Measurements from ENCODE around the gene MFF. TPM values are rescaled to one million over a fixed set of nuclear protein-coding genes. Genes with fewer than 3 reads are reported as not detected.

The MFF gene
- polyA plus RNA-seq, 1 experiment: 255 TPM

DNA sequence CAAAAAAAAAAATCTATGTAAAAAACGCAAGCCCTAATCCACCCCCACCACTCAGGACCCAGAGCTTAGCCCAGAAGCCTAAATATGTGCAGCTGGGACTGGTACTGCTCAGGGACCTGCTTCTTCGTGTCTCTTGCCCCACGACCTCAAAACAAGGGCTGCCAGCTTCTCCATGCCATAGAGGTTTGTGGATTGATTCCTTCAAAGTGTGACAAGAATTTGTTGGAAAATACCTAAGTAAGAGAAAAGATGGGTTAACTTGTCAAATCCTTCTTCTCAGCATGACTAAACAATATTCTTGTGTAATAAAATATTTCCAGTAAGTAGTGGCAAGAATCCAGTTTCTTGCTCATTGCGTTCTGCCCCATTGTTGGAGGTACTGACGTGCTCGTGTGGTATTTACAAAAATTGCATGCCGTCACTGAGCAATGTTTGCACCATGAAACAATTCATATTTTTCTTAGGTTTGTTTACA, 63.5 kb downstream of the MFF start:
- TF ChIP-seq, protein P1, sequence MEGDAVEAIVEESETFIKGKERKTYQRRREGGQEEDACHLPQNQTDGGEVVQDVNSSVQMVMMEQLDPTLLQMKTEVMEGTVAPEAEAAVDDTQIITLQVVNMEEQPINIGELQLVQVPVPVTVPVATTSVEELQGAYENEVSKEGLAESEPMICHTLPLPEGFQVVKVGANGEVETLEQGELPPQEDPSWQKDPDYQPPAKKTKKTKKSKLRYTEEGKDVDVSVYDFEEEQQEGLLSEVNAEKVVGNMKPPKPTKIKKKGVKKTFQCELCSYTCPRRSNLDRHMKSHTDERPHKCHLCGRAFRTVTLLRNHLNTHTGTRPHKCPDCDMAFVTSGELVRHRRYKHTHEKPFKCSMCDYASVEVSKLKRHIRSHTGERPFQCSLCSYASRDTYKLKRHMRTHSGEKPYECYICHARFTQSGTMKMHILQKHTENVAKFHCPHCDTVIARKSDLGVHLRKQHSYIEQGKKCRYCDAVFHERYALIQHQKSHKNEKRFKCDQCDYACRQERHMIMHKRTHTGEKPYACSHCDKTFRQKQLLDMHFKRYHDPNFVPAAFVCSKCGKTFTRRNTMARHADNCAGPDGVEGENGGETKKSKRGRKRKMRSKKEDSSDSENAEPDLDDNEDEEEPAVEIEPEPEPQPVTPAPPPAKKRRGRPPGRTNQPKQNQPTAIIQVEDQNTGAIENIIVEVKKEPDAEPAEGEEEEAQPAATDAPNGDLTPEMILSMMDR (IDR thresholded peaks at IDR 0.05; ENCODE audit: low read depth, low read length): no peak
- CTCF ChIA-PET: interaction anchor here (0.8 to 2.5 kb wide), 3 partner anchors 12 to 270 kb away, joined by 3 to 11 read pairs (median 3); no protein-coding TSS in a partner anchor
- Histone ChIP-seq H3K27ac (ENCODE audit: low read depth, low read length) (peak overlapping the region; percentile 96), H3K27me3 (ENCODE audit: control insufficient read depth, insufficient read depth, low read length) (no peaks in the 10 kb centered on the region), H3K9me3 (ENCODE audit: control insufficient read depth, insufficient read depth, low read length) (peaks cover 7% of the 10 kb centered on the region), H3K4me3 (ENCODE audit: low read depth, low read length) (no peak overlapping the region)
- DNase-seq (ENCODE audit: low read depth, low spot score): peak; percentile 98
- POLR2A ChIA-PET: interaction anchor here (0.6 to 1.5 kb wide), 4 partner anchors 11 to 77 kb away, joined by 3 to 16 read pairs (median 6); no protein-coding TSS in a partner anchor

DNA sequence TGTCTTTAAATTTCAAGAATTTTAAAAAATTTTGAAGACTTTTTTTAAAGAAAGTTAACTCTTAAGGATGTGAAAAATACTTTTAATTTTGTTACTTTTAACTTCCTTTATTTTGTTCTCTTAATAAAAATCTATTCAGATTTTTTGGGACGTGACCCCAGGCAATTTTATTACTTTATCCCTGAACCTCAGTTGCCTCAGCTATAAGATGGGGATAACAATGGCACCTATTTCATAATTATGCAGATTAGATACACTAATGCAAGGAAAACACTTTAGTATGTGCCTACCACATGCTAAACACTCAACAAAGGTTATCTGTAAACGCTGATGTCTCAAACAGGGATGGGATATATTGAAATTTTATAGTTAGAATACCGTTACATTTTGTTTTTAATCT, 64.2 kb downstream of the MFF start:
- H3K9me3 ChIP-seq (ENCODE audit: control insufficient read depth, insufficient read depth, low read length): peaks cover 7% of the 10 kb centered on the region
- TF ChIP-seq, protein P1 (IDR thresholded peaks at IDR 0.05; ENCODE audit: low read depth, low read length): no peak
- H3K4me3 ChIP-seq (ENCODE audit: low read depth, low read length): no peak overlapping the region
- CTCF ChIA-PET: interaction anchor here (0.9 to 2.5 kb wide), 3 partner anchors 10 to 17 kb away, joined by 3 to 11 read pairs (median 4); partner anchors contain the start of gene TM4SF20
- no peaks in the 10 kb centered on the region for H3K27me3 ChIP-seq (ENCODE audit: control insufficient read depth, insufficient read depth, low read length)
- no peak for DNase-seq (ENCODE audit: low read depth, low spot score)
- H3K27ac ChIP-seq (ENCODE audit: low read depth, low read length): no peak overlapping the region
- POLR2A ChIA-PET: interaction anchor here (1.5 kb wide), 1 partner anchor 11 kb away, joined by 16 read pairs; no protein-coding TSS in a partner anchor

DNA sequence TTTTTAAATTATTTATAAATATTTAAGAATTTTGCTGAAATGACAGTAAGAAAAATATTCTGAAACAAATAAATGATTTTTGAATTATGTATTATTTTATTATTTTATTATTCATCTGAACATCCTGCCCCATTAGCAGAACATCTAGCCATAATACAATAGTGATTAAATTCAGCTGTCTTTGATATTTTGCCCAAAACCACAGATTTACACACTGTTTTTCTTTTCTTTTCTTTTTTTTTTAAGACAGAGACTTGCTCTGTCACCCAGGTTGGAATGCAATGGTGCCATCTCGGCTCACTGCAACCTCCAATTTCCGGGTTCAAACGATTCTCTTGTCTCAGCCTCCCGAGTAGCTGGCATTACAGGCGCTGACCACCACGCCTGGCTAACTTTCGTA, 64.6 kb downstream of the MFF start:
- Histone ChIP-seq H3K9me3 (ENCODE audit: control insufficient read depth, insufficient read depth, low read length) (peaks cover 7% of the 10 kb centered on the region), H3K4me3 (ENCODE audit: low read depth, low read length) (no peak overlapping the region), H3K27me3 (ENCODE audit: control insufficient read depth, insufficient read depth, low read length) (no peaks in the 10 kb centered on the region), H3K27ac (ENCODE audit: low read depth, low read length) (no peak overlapping the region)
- TF ChIP-seq, protein P1 (IDR thresholded peaks at IDR 0.05; ENCODE audit: low read depth, low read length): no peak
- ChIA-PET CTCF (interaction anchor here (0.9 to 2.5 kb wide), 4 partner anchors 10 to 152 kb away, joined by 3 to 11 read pairs (median 4); partner anchors contain the start of gene TM4SF20), POLR2A (interaction anchor here (0.6 kb wide), 1 partner anchor 13 kb away, joined by 3 read pairs; no protein-coding TSS in a partner anchor)
- DNase-seq (ENCODE audit: low read depth, low spot score): no peak

DNA sequence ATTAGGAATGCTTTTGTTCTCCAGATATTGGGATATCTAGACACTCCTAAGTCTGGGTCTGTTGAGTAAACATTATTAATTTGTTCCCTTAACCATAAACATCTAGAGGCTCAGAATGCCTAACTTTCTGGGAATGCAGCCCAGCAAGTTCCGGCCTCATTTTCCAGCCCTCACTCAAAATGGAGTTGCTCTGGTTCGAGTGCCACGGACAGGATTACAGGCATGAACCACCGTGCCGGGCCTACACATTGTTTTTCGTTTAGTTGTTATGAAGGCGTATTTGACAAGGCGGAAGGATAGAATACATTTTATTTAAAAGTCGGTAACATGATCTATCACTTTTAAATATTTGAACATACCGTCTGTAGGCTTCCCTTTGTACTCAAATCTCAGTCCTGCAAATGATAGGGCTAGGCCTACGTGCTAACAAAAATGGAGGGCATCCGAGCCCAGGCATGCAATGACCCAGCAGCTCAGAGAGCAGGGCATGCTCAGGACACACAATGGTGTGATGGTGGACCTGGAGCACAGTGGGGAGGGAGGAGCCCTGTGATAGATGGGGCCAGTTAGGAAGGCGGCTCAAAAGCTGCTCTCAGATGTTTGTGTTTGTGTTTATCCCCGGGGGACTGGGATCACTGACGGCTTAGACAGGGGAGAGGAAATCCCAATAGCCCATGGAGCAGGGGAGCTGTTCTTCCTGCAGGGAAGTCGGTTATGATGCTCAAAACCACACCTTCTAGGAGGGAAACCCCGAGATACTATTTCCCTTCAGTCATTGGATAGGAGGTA, 65.6 kb downstream of the MFF start:
- ChIA-PET CTCF (interaction anchor here (0.9 to 1.4 kb wide), 3 partner anchors 11 to 153 kb away, joined by 3 to 5 read pairs (median 4); partner anchors contain the start of gene TM4SF20), POLR2A (no interaction called here)
- no peak for DNase-seq (ENCODE audit: low read depth, low spot score)
- no peak overlapping the region for H3K4me3 ChIP-seq (ENCODE audit: low read depth, low read length)
- H3K27me3 ChIP-seq (ENCODE audit: control insufficient read depth, insufficient read depth, low read length): no peaks in the 10 kb centered on the region
- H3K9me3 ChIP-seq (ENCODE audit: control insufficient read depth, insufficient read depth, low read length): peaks cover 7% of the 10 kb centered on the region
- TF ChIP-seq, protein P1 (IDR thresholded peaks at IDR 0.05; ENCODE audit: low read depth, low read length): no peak
- no peak overlapping the region for H3K27ac ChIP-seq (ENCODE audit: low read depth, low read length)

DNA sequence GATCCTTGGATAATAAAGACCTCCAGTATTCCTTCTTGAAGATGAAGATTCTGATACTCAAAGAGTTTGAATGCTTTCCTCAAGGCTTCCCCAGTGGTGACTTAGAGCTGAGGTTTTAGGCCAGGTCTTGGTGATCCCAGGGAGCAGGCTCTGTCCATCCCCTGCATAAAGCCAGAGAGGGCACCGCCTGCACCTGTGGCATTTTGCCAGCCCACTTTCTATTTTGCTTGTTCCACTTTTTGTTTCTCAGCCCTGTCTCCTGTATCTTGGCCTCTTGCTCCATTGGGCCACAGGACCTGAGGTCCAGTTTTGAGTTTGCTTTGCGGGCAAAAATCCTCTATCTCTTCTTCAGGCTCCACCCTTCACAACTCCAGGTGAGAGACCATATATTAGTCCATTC, 69.3 kb downstream of the MFF start:
- H3K9me3 ChIP-seq (ENCODE audit: control insufficient read depth, insufficient read depth, low read length): no peaks in the 10 kb centered on the region
- no peak for DNase-seq (ENCODE audit: low read depth, low spot score)
- no peak overlapping the region for H3K4me3 ChIP-seq (ENCODE audit: low read depth, low read length)
- TF ChIP-seq, protein P1 (IDR thresholded peaks at IDR 0.05; ENCODE audit: low read depth, low read length): no peak
- H3K27me3 ChIP-seq (ENCODE audit: control insufficient read depth, insufficient read depth, low read length): no peaks in the 10 kb centered on the region
- ChIA-PET CTCF (interaction anchor here (1.2 to 4.2 kb wide), 3 partner anchors 11 to 85 kb away, joined by 3 to 29 read pairs (median 26); partner anchors contain the start of gene TM4SF20), POLR2A (no interaction called here)
- no peak overlapping the region for H3K27ac ChIP-seq (ENCODE audit: low read depth, low read length)
